DND-41 (cell line): ENCODE measurements around the gene OR56B4.
"Not testable (repeated sequence)": the region's sequence is repeated elsewhere in the genome, so short reads cannot be mapped to it uniquely, and the experiment has no call there.

Source experiments
- ATAC-seq: fragments of 200-7000 bp; cut with Tn5 transposase; 3 replicates; pipeline ENCODE4 v1.9.1; 2021; ENCODE audit warnings: low read depth; ENCODE audit not compliant: insufficient read depth
- DNase-seq: peaks from one replicate; pipeline ENCODE4 v3.0.0-alpha.2; 2020
- H2AFZ ChIP-seq: 2 replicates; pipeline ENCODE4 v1.6.0; 2012; ENCODE audit warnings: low read depth, low read length
- H3K27ac ChIP-seq: 2 replicates; pipeline ENCODE4 v1.5.1; 2012; ENCODE audit warnings: low read length, inconsistent platforms
- H3K27me3 ChIP-seq: fragments of 200-600 bp; sonication (generic); 2 replicates; pipeline ENCODE4 v1.6.0; 2012; ENCODE audit warnings: low read length, mild to moderate bottlenecking, inconsistent platforms; ENCODE audit not compliant: insufficient read depth, poor library complexity
- H3K36me3 ChIP-seq: 2 replicates; pipeline ENCODE4 v1.5.1; 2012; ENCODE audit warnings: low read length, inconsistent platforms; ENCODE audit not compliant: insufficient read depth
- H3K4me1 ChIP-seq: 2 replicates; pipeline ENCODE4 v1.5.1; 2012; ENCODE audit warnings: mild to moderate bottlenecking, low read length; ENCODE audit not compliant: insufficient read depth
- H3K4me2 ChIP-seq: 2 replicates; pipeline ENCODE4 v1.6.0; 2012; ENCODE audit warnings: mild to moderate bottlenecking, moderate library complexity, low read length, inconsistent platforms; ENCODE audit not compliant: insufficient read depth
- H3K4me3 ChIP-seq, 2 experiments: fragments of 200-600 bp in 1 of 2; shearing (Covaris generic) in 1 of 2; 2 replicates each; pipeline ENCODE4 v1.5.1; 2012 to 2016; ENCODE audit warnings: inconsistent platforms in 2 of 2, low read length in 2 of 2, mild to moderate bottlenecking in 2 of 2, low read depth in 1 of 2, moderate library complexity in 1 of 2
- H3K79me2 ChIP-seq: 2 replicates; pipeline ENCODE4 v1.6.0; 2012; ENCODE audit warnings: low read length, inconsistent platforms; ENCODE audit not compliant: insufficient read depth
- H3K9ac ChIP-seq: 2 replicates; pipeline ENCODE4 v1.6.0; 2012; ENCODE audit warnings: low read depth, mild to moderate bottlenecking, inconsistent platforms, low read length, moderate library complexity
- H3K9me3 ChIP-seq: 2 replicates; pipeline ENCODE4 v1.5.1; 2012; ENCODE audit warnings: low read length, moderate library complexity, mild to moderate bottlenecking, inconsistent platforms; ENCODE audit not compliant: insufficient read depth, severe bottlenecking
- H4K20me1 ChIP-seq: 2 replicates; pipeline ENCODE4 v1.6.0; 2012; ENCODE audit warnings: low read length; ENCODE audit not compliant: insufficient read depth
- EZH2 ChIP-seq: IDR thresholded peaks from 3 replicates; pipeline ENCODE4 v1.6.1; 2012; ENCODE audit warnings: borderline replicate concordance, low read depth, mild to moderate bottlenecking, moderate library complexity, low read length, inconsistent platforms; ENCODE audit not compliant: severe bottlenecking
- TF ChIP-seq, protein P1 (sequence below): IDR thresholded peaks from 2 replicates; pipeline ENCODE4 v1.5.1; 2012; ENCODE audit warnings: borderline replicate concordance, low read length, moderate library complexity, mild to moderate bottlenecking; ENCODE audit not compliant: poor library complexity, severe bottlenecking; ENCODE audit errors: extremely low read depth

Gene OR56B4

DNA sequence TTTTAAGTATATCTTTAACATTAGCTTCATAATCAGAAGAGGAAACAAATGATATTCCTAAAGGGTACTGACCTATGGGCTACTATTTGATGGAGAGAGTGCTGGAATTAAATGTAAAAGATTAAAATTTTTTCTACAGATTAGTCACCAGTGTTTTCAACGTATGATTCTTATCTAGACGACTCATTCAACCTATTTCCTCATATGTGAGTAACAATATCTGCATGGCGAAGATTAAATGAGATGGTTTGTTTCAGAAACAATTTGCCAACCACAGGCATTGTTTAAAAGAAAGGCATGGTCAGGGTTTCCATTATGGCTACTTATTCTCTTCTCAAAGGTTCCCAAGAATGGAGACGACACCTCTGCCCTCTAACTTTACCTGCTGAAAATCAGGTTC, 20.4 kb downstream of the OR56B4 start:
- H3K79me2 ChIP-seq = no peaks in the 10 kb centered on the region
- peaks cover 2% of the 10 kb centered on the region for H3K27me3 ChIP-seq
- H2AFZ ChIP-seq = no peak overlapping the region
- H3K27ac ChIP-seq = no peak overlapping the region
- no peak overlapping the region for H3K4me3 ChIP-seq
- no peaks in the 10 kb centered on the region for H4K20me1 ChIP-seq
- no peaks in the 10 kb centered on the region for H3K4me1 ChIP-seq
- no peaks in the 10 kb centered on the region for H3K9me3 ChIP-seq
- TF ChIP-seq, protein P1, sequence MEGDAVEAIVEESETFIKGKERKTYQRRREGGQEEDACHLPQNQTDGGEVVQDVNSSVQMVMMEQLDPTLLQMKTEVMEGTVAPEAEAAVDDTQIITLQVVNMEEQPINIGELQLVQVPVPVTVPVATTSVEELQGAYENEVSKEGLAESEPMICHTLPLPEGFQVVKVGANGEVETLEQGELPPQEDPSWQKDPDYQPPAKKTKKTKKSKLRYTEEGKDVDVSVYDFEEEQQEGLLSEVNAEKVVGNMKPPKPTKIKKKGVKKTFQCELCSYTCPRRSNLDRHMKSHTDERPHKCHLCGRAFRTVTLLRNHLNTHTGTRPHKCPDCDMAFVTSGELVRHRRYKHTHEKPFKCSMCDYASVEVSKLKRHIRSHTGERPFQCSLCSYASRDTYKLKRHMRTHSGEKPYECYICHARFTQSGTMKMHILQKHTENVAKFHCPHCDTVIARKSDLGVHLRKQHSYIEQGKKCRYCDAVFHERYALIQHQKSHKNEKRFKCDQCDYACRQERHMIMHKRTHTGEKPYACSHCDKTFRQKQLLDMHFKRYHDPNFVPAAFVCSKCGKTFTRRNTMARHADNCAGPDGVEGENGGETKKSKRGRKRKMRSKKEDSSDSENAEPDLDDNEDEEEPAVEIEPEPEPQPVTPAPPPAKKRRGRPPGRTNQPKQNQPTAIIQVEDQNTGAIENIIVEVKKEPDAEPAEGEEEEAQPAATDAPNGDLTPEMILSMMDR = no peak
- TF ChIP-seq EZH2 = no peak
- H3K36me3 ChIP-seq = no peaks in the 10 kb centered on the region
- no peak overlapping the region for H3K9ac ChIP-seq
- DNase-seq (no peak), ATAC-seq (no peak)
- no peak overlapping the region for H3K4me2 ChIP-seq

DNA sequence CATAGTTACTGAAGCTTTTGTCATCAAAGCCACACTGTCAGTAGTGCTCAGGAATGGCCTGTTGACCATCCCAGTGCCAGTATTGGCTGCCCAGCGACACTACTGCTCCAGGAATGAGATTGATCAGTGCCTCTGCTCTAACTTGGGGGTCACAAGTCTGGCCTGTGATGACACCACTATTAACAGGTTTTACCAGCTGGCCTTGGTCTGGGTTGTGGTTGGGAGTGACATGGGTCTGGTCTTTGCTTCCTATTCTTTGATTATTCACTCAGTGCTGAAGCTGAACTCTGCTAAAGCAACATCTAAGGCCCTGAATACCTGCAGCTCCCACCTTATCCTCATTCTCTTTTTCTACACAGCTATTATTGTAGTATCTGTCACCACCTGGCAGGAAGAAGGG, 21.5 kb downstream of the OR56B4 start:
- no peaks in the 10 kb centered on the region for H3K9me3 ChIP-seq
- no peaks in the 10 kb centered on the region for H3K4me1 ChIP-seq

DNA sequence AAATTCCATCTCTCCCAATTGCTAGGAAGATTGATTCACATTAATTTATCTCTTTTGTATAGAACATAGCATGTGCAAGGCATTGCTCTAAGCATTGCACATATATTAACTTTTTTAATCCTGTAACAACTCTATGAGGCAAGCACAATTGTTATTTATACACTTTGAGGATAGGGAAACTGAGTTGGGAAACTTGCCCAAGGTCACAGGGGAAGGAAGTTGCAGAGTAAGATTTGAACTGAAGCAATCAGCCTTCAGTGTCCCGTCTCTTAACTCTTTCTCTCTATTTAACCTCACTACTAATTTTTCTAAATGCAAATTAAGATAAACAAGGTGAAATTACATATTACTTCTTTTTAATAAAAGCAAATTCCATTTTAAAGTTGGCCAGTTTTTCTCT, 22.2 kb downstream of the OR56B4 start:
- no peak overlapping the region for H3K27ac ChIP-seq
- TF ChIP-seq, protein P1 = no peak
- no peak for TF ChIP-seq EZH2
- DNase-seq (no peak), ATAC-seq (no peak)
- no peaks in the 10 kb centered on the region for H3K9me3 ChIP-seq
- H3K4me3 ChIP-seq = no peak overlapping the region
- H3K4me1 ChIP-seq = no peaks in the 10 kb centered on the region
- no peaks in the 10 kb centered on the region for H4K20me1 ChIP-seq
- no peak overlapping the region for H3K9ac ChIP-seq
- no peak overlapping the region for H2AFZ ChIP-seq
- H3K36me3 ChIP-seq = no peaks in the 10 kb centered on the region
- H3K27me3 ChIP-seq = peaks cover 2% of the 10 kb centered on the region
- no peak overlapping the region for H3K4me2 ChIP-seq
- H3K79me2 ChIP-seq = no peaks in the 10 kb centered on the region

More for the DNA sequence above, 21.5 kb downstream of the OR56B4 start:
- H3K79me2 ChIP-seq = no peaks in the 10 kb centered on the region
- no peak overlapping the region for H2AFZ ChIP-seq
- H3K27ac ChIP-seq = no peak overlapping the region
- DNase-seq (no peak), ATAC-seq (no peak)
- no peak overlapping the region for H3K4me3 ChIP-seq
- H3K9ac ChIP-seq = no peak overlapping the region
- H3K36me3 ChIP-seq = no peaks in the 10 kb centered on the region
- H3K27me3 ChIP-seq = peaks cover 2% of the 10 kb centered on the region
- no peak overlapping the region for H3K4me2 ChIP-seq
- no peak for TF ChIP-seq EZH2
- TF ChIP-seq, protein P1 = no peak
- H4K20me1 ChIP-seq = no peaks in the 10 kb centered on the region

DNA sequence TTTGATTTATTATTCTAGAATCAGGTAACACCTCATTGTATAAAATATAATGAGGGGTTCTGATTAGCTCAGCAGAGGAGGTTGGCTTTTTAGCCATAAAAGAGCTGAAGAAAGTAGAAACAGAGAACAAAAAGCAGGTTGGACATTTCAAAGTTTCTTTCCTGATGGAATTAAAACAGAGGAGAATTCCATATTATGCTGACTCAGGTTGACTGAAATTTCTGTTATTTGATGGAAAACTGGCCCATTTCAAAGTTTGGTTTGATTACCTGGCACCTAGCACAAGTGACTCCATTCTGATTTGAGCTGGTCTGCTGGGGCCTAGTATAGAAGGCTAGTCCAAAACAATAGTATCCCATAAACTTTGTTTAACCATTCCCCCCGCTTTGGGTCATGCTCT, 24.9 kb downstream of the OR56B4 start:
- no peaks in the 10 kb centered on the region for H3K36me3 ChIP-seq
- peaks cover 8% of the 10 kb centered on the region for H3K27me3 ChIP-seq
- H3K9ac ChIP-seq = no peak overlapping the region
- H2AFZ ChIP-seq = no peak overlapping the region
- no peak overlapping the region for H3K27ac ChIP-seq
- H3K4me1 ChIP-seq = no peaks in the 10 kb centered on the region
- H3K9me3 ChIP-seq = no peaks in the 10 kb centered on the region
- H3K79me2 ChIP-seq = no peaks in the 10 kb centered on the region
- no peak for TF ChIP-seq EZH2
- TF ChIP-seq, protein P1 = no peak
- no peaks in the 10 kb centered on the region for H4K20me1 ChIP-seq
- no peak for ATAC-seq
- no peak overlapping the region for H3K4me3 ChIP-seq
- no peak overlapping the region for H3K4me2 ChIP-seq
- DNase-seq = no peak

DNA sequence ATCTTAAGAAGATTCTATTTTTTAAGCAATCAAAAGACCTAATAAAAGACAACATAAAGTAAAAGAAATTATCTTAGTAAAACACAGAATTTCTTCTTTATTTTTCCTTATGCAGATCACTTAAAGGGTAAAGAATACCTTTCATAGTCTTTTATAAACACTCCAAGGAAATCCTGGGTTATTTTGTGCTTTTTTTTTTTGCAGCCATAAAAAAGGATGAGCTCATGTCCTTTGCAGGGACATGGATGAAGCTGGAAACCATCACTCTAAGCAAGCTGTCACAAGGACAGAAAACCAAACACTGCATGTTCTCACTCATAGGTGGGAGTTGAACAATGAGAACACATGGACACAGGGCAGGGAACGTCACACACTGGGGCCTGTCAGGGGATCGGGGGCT, 28.5 kb downstream of the OR56B4 start:
- not testable (repeated sequence) for DNase-seq, H2AFZ ChIP-seq, H3K4me2 ChIP-seq, H3K9ac ChIP-seq, H4K20me1 ChIP-seq, H3K79me2 ChIP-seq, H3K4me1 ChIP-seq, H3K27me3 ChIP-seq, H3K9me3 ChIP-seq, H3K4me3 ChIP-seq, H3K27ac ChIP-seq, H3K36me3 ChIP-seq, ATAC-seq
